GM23338 (cell line): ENCODE measurements around the gene TINCR. TPM values are rescaled to one million over a fixed set of nuclear protein-coding genes. Genes with fewer than 3 reads are reported as not detected.

Experiments used
- ATAC-seq: fragments of 200-7000 bp; cut with Tn5 transposase; 3 replicates; pipeline ENCODE4 v1.9.1; 2020
- DNase-seq: peaks from one replicate; pipeline ENCODE4 v3.0.0-alpha.2; 2015; ENCODE audit warnings: low spot score
- H2AFZ ChIP-seq: fragments of 200-600 bp; sonication (generic); 2 replicates; pipeline ENCODE4 v1.8.0; 2016; ENCODE audit warnings: antibody characterized with exemption, mild to moderate bottlenecking, moderate library complexity
- H3F3A ChIP-seq: fragments of 200-600 bp; sonication (generic); replicated peaks from 2 replicates; pipeline ENCODE4 v1.8.0; 2017; ENCODE audit warnings: antibody characterized with exemption, mixed run types, low read depth
- H3K27ac ChIP-seq: fragments of 200-600 bp; sonication (generic); 2 replicates; pipeline ENCODE4 v1.6.1; 2016; ENCODE audit warnings: low read depth
- H3K27me3 ChIP-seq: fragments of 200-600 bp; sonication (generic); 2 replicates; pipeline ENCODE4 v1.8.0; 2016; ENCODE audit warnings: mild to moderate bottlenecking, mixed run types, moderate library complexity; ENCODE audit not compliant: insufficient read depth
- H3K36me3 ChIP-seq: fragments of 200-600 bp; sonication (generic); 2 replicates; pipeline ENCODE4 v1.8.0; 2016; ENCODE audit warnings: mild to moderate bottlenecking; ENCODE audit not compliant: insufficient read depth
- H3K4me1 ChIP-seq: fragments of 200-600 bp; sonication (generic); 2 replicates; pipeline ENCODE4 v1.8.0; 2016; ENCODE audit warnings: mild to moderate bottlenecking, moderate library complexity; ENCODE audit not compliant: insufficient read depth
- H3K4me2 ChIP-seq: fragments of 200-600 bp; sonication (generic); 2 replicates; pipeline ENCODE4 v1.7.1; 2017; ENCODE audit warnings: mixed run types
- H3K4me3 ChIP-seq: fragments of 200-600 bp; sonication (generic); 2 replicates; pipeline ENCODE4 v1.6.1; 2016; ENCODE audit warnings: mixed run types
- H3K79me2 ChIP-seq: fragments of 200-600 bp; sonication (generic); replicated peaks from 2 replicates; pipeline ENCODE4 v1.8.0; 2017; ENCODE audit warnings: mild to moderate bottlenecking; ENCODE audit not compliant: insufficient read depth
- H3K9me2 ChIP-seq: fragments of 200-600 bp; sonication (generic); 2 replicates; pipeline ENCODE4 v1.8.0; 2017; ENCODE audit not compliant: insufficient read depth
- H4K20me1 ChIP-seq: fragments of 200-600 bp; sonication (generic); replicated peaks from 2 replicates; pipeline ENCODE4 v1.8.0; 2017; ENCODE audit warnings: mild to moderate bottlenecking; ENCODE audit not compliant: insufficient read depth
- H3K27ac Mint-ChIP-seq: 2 replicates; pipeline ENCODE4 v1.8.0; 2020; ENCODE audit warnings: inconsistent platforms, mild to moderate bottlenecking, moderate library complexity, mixed read lengths
- H3K27me3 Mint-ChIP-seq: 3 replicates; pipeline ENCODE4 v1.8.0; 2022; ENCODE audit warnings: low read depth, mild to moderate bottlenecking, moderate library complexity, mixed read lengths, inconsistent platforms; ENCODE audit not compliant: insufficient read depth, poor library complexity
- H3K36me3 Mint-ChIP-seq: 3 replicates; pipeline ENCODE4 v1.8.0; 2021; ENCODE audit warnings: low read depth, mild to moderate bottlenecking, inconsistent platforms, moderate library complexity, mixed read lengths
- H3K4me1 Mint-ChIP-seq: 3 replicates; pipeline ENCODE4 v1.8.0; 2020; ENCODE audit warnings: mild to moderate bottlenecking, inconsistent platforms, mixed read lengths
- H3K4me3 Mint-ChIP-seq: 3 replicates; pipeline ENCODE4 v1.8.0; 2021; ENCODE audit warnings: moderate library complexity, mild to moderate bottlenecking, inconsistent platforms, mixed read lengths
- H3K9me3 Mint-ChIP-seq: 3 replicates; pipeline ENCODE4 v1.8.0; 2020; ENCODE audit warnings: moderate library complexity, mild to moderate bottlenecking, inconsistent platforms, mixed read lengths
- CREB1 ChIP-seq: fragments of 250-450 bp; sonication (Bioruptor Pico); IDR thresholded peaks from 2 replicates; pipeline ENCODE4 v1.5.0; 2020; ENCODE audit warnings: low read depth, mild to moderate bottlenecking, moderate library complexity
- ETS1 ChIP-seq: IDR thresholded peaks from 2 replicates; pipeline ENCODE4 v1.6.1; 2016; ENCODE audit warnings: antibody characterized with exemption
- EZH2 ChIP-seq: fragments of 200-600 bp; sonication (generic); IDR thresholded peaks from one replicate; pipeline ENCODE4 v1.8.0; 2017; ENCODE audit warnings: antibody characterized with exemption, mild to moderate bottlenecking, low read depth; ENCODE audit not compliant: unreplicated experiment
- EZH2phosphoT487 ChIP-seq: fragments of 200-600 bp; sonication (generic); IDR thresholded peaks from one replicate; pipeline ENCODE4 v1.8.1; 2018; ENCODE audit warnings: antibody characterized with exemption; ENCODE audit not compliant: unreplicated experiment
- JUNB ChIP-seq: IDR thresholded peaks from one replicate; pipeline ENCODE4 v1.6.1; 2016; ENCODE audit warnings: antibody characterized with exemption; ENCODE audit not compliant: unreplicated experiment
- NANOG ChIP-seq: IDR thresholded peaks from 2 replicates; pipeline ENCODE4 v1.6.1; 2016; ENCODE audit warnings: antibody characterized with exemption, borderline replicate concordance
- POLR2AphosphoS5 ChIP-seq: IDR thresholded peaks from 2 replicates; pipeline ENCODE4 v1.6.1; 2016; ENCODE audit warnings: antibody characterized with exemption, low read depth
- REST ChIP-seq: IDR thresholded peaks from one replicate; pipeline ENCODE4 v1.6.1; 2018; ENCODE audit warnings: antibody characterized with exemption; ENCODE audit not compliant: unreplicated experiment
- STAT1 ChIP-seq: IDR thresholded peaks from one replicate; pipeline ENCODE4 v1.6.1; 2016; ENCODE audit warnings: antibody characterized with exemption; ENCODE audit not compliant: unreplicated experiment
- ZNF114 ChIP-seq: fragments of 250-450 bp; sonication (Bioruptor Pico); IDR thresholded peaks from 2 replicates; pipeline ENCODE4 v1.5.0; 2020; ENCODE audit warnings: mild to moderate bottlenecking, moderate library complexity
- ZNF331 ChIP-seq: fragments of 250-450 bp; sonication (Bioruptor Pico); IDR thresholded peaks from 2 replicates; pipeline ENCODE4 v1.5.0; 2020; ENCODE audit warnings: low read depth, mild to moderate bottlenecking, moderate library complexity
- ZNF462 ChIP-seq: fragments of 250-450 bp; sonication (Bioruptor Pico); IDR thresholded peaks from 2 replicates; pipeline ENCODE4 v1.5.0; 2020; ENCODE audit warnings: mild to moderate bottlenecking, moderate library complexity
- polyA plus RNA-seq: library from polyadenylated mRNA; unstranded; fragments of >200 nt; fragmentation: Nextera tagmentation; extraction: Ambion mirVana; gene quantifications from 2 replicates; pipeline ENCODE4 v1.2.1, GENCODE V29; 2016
- total RNA-seq: library from RNA; depleted of rRNA; stranded (reverse); fragments of >200 nt; shearing (Covaris generic); gene quantifications from 2 replicates; pipeline ENCODE4 v1.2.3, GENCODE V29; 2014
- TF ChIP-seq, protein P1 (sequence below), 2 experiments: fragments of 200-600 bp in 1 of 2; sonication (generic) in 1 of 2; conservative IDR thresholded peaks; 2 replicates each; pipeline versions ENCODE4 v1.5.1 to v1.6.1; 2016 to 2017; ENCODE audit warnings: antibody characterized with exemption in 2 of 2, low read depth in 2 of 2, mild to moderate bottlenecking in 2 of 2, moderate library complexity in 1 of 2

TINCR gene
- total and polyA plus RNA-seq, 2 experiments from 2014 or later, result 0.42 to 0.97 TPM

GRCh38 chr19:5537870-5538269 lies 29.9 kb downstream of the TINCR start:
- no peaks in the 10 kb centered on the region for H3F3A ChIP-seq
- ATAC-seq, result no peak
- DNase-seq, result no peak
- no peaks in the 10 kb centered on the region; the same call in 1 of the 2 replicates for H3K36me3 ChIP-seq
- no peak overlapping the region for H3K4me3 ChIP-seq
- no peak overlapping the region for H2AFZ ChIP-seq
- Mint-ChIP-seq H3K9me3 (peaks cover 33% of the 10 kb centered on the region), H3K4me3 (no peak overlapping the region), H3K36me3 (peaks cover 19% of the 10 kb centered on the region), H3K27ac (no peak overlapping the region), H3K27me3 (peaks cover 16% of the 10 kb centered on the region), H3K4me1 (peaks cover 12% of the 10 kb centered on the region)
- no peak for TF ChIP-seq ZNF462 (CRISPR knock-in tag)
- TF ChIP-seq STAT1, result no peak
- no peak for TF ChIP-seq ZNF331 (CRISPR knock-in tag)
- TF ChIP-seq JUNB, result no peak
- no peak for TF ChIP-seq EZH2
- no peak for TF ChIP-seq NANOG
- TF ChIP-seq, protein P1, sequence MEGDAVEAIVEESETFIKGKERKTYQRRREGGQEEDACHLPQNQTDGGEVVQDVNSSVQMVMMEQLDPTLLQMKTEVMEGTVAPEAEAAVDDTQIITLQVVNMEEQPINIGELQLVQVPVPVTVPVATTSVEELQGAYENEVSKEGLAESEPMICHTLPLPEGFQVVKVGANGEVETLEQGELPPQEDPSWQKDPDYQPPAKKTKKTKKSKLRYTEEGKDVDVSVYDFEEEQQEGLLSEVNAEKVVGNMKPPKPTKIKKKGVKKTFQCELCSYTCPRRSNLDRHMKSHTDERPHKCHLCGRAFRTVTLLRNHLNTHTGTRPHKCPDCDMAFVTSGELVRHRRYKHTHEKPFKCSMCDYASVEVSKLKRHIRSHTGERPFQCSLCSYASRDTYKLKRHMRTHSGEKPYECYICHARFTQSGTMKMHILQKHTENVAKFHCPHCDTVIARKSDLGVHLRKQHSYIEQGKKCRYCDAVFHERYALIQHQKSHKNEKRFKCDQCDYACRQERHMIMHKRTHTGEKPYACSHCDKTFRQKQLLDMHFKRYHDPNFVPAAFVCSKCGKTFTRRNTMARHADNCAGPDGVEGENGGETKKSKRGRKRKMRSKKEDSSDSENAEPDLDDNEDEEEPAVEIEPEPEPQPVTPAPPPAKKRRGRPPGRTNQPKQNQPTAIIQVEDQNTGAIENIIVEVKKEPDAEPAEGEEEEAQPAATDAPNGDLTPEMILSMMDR (conservative IDR thresholded peaks at IDR 0.05; ENCODE audit: low read depth in 2 of 2), result no peak
- no peak for TF ChIP-seq CREB1
- TF ChIP-seq REST, result no peak
- no peak for TF ChIP-seq ZNF114 (CRISPR knock-in tag)
- no peak for TF ChIP-seq ETS1
- no peak for TF ChIP-seq POLR2AphosphoS5
- TF ChIP-seq EZH2phosphoT487, result no peak
- H3K79me2 ChIP-seq, result no peaks in the 10 kb centered on the region
- no peak overlapping the region for H3K4me2 ChIP-seq
- H3K27me3 ChIP-seq, result peaks cover 11% of the 10 kb centered on the region; the same call in 1 of the 2 replicates
- H4K20me1 ChIP-seq, result no peaks in the 10 kb centered on the region
- H3K9me2 ChIP-seq, result no peaks in the 10 kb centered on the region
- H3K27ac ChIP-seq, result no peak overlapping the region
- peaks cover 13% of the 10 kb centered on the region for H3K4me1 ChIP-seq
